Stimulated activated CD8-positive, alpha-beta memory T cell treated with anti-CD3 and anti-CD28 coated beads, Interleukin-4, amount 100 ng/mL, for 24 hours (primary cell): ENCODE measurements around the gene CEP20.

Experiments used
- DNase-seq: peaks from one replicate; pipeline ENCODE4 v3.0.0-alpha.2; 2020; ENCODE audit warnings: low read depth

Gene CEP20

DNA sequence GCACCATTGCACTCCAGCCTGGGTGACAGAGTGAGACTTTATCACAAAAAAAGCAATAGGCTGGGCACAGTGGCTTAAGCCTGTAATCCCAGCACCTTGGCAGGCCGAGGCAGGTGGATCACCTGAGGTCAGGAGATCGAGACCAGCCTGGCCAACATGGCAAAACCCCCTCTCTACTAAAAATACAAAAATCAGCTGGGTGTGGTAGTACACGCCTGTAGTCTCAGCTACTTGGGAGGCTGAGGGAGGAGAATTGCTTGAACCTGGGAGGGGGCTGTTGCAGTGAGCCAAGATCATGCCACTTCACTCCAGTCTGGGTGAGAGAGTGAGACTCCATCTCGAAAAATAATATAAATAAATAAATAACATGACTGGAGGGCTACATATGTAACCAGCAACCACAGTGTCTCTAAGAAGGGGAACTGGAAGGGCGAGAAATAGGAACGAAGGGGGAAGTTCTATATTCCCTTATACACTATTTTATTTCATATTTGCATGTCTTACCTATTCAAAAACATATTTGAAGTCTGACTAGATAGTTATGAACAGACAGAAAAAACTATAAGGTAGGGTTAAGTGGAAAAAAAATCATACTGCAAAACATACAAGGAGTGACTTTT, 57.5 kb downstream of the CEP20 start:
- DNase-seq, result no peak

DNA sequence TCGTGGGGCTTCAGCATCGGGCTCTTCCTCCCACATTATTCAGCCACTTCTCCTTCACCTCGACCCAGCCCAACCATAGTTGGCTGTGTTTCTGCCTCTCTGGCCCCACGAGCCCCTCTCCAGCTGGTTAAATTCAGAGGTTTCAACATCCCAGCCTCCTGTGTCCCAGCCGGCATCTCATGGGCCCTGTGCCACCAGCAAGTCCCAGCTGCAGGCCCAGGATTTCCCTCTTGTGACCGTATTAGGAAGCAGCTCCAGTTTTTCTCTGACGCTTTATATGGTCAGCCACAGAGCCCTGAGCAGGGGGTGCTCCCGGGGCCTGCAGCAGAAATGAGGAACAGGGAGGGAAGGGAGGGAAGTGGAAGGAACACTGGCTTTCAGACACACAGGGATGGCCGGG, 58.9 kb downstream of the CEP20 start:
- no peak for DNase-seq

DNA sequence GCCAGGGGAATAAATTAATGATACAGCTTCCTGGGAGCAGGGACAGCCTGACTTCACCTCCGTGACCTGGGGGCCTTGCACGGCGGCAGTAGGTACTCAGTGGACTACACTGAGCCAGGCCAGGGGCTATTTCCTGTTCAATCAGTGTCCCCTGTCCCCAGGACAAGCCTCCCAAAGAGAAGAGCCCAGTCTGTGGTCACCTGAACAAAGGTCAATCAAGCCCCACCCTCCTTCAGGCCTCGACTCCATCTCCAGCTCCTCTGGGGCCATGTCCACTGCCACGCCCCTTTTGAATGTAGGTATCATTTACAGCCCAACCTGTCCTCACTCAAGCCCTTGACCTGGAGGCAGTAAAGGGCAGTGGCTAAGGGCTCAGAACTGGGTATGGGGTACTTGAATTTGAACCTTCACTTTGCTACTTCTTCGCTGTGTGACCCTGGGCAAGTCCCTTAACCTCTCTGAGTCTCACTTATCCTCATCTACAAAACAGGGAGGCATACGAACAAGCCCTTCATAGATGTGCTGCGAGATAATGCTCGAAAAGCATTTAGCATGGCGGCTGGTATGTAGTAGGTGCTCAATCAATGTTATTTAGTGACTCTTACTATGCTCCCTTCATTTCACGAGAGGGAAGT, 60.6 kb downstream of the CEP20 start:
- DNase-seq, result no peak

DNA sequence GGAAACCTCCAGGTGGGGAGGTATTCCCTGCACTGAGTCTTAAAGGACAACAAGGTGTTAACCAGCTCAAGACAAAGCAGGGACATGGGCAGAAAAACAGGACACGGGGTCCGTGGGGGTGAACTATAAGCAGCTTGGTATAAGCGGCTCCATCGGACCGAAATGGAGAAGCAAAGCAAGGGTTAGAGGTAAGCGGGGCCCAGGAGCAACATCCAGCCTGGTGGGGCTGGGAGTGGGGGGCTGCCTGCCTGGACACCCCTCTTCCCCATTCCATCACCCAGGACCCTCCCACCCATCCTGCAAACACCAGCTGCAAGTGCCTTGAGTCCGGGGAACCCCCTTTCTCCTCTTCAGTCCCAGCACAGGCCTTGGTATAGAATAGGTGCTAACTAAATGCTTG, 61.1 kb downstream of the CEP20 start:
- no peak for DNase-seq

DNA sequence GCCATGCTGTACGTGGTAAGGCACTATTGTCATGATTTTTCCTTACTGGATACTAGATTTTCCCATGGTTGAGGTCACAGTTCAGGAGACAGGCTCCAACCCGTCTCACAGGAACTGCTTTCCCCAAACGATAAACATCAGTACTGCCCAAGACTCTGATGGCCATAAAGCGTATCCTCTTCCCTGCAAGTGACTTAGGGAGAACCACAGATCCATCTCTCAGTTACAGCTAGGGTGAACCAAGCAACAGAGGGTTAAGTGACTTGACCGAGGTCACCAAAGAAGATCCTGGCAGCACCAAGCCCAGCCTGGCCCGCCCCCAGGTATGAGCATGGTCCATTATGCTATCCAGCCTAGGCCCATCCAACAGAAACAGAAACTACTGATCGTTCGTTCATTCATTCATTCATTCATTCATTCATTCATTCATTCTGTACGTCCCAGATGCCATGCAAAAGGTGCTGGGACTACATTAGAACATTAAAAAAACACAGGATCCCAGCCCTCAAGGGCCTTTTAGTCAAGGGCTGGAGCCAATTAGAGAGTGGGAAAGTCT, 62.6 kb downstream of the CEP20 start:
- no peak for DNase-seq

DNA sequence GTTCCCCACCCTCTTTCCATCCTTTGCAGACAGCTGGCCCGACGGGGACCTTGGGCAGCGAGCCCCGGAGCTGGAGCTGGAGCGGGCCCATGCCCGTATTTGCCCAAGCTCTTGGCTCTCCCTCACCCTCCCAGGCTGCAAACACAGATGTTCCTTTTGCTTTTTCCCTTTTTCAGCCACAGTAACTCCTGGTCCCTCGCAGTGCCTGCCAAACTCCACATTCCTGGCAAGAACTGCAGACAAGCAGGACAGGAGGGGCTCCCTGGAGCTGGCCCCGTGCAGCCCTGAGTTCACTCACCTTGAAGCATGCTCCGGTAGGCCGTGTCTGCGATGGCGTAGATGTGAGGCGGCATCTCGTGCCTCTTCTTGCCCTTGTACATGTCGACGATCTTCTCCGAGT, 65.4 kb downstream of the CEP20 start:
- DNase-seq, result no peak

GRCh38 chr16:15820837-15821236, 67.6 kb downstream of the CEP20 start:
- no peak for DNase-seq

DNA sequence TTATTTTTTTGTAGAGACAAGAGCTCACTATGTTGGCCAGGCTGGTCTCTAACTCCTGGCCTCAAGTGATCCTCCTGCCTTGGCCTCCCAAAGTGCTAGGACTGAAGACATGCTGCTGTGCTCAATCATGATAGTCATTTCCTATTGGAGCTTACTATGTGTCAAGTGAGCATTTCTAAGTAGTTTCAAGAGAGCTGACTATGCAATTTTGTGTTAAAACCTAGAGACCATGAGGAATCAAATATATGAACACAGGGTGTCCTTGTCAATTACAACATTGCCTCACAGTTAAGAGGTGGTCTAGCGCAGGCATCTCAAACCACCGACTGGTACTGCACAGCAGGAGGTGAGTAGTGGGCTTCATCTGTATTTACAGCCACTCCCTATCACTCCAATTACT, 69.4 kb downstream of the CEP20 start:
- DNase-seq, result no peak

GRCh38 chr16:15817446-15817845, 71.0 kb downstream of the CEP20 start:
- DNase-seq, result no peak

GRCh38 chr16:15816228-15816627, 72.2 kb downstream of the CEP20 start:
- DNase-seq, result no peak
